Stimulated activated CD8-positive, alpha-beta memory T cell treated with anti-CD3 and anti-CD28 coated beads, Interleukin-7, amount 100 ng/mL, for 1 hour (primary cell): Measurements from ENCODE around the gene CLASP1.
"Not testable (repeated sequence)": the region's sequence is repeated elsewhere in the genome, so short reads cannot be mapped to it uniquely, and the experiment has no call there.

Experiments used
- DNase-seq, 2 donors: peaks; one replicate each; pipeline ENCODE4 v3.0.0-alpha.2; 2020; ENCODE audit warnings: low read depth in 2 of 2

CLASP1 gene

DNA sequence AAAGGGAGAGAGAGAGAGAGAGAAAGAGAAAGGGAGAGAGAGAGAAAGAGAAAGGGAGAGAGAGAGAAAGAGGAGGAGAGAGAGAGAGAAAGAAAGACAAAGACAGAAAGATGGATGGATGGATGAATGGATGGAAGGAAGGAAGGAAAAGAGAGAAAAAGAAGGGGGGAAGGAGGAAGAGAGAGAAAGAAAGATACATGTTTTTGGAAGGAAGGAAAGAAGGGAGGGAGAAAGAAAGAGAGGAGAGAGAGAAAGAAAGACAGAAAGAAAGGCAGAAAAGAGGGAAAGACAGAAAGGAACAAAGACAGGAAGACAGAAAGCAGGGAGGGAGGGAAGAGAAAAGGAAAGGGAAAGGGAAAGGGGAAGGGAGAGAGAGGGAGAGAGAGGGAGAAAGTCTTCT lies 67.0 kb downstream of the CLASP1 start:
- no peak for DNase-seq

DNA sequence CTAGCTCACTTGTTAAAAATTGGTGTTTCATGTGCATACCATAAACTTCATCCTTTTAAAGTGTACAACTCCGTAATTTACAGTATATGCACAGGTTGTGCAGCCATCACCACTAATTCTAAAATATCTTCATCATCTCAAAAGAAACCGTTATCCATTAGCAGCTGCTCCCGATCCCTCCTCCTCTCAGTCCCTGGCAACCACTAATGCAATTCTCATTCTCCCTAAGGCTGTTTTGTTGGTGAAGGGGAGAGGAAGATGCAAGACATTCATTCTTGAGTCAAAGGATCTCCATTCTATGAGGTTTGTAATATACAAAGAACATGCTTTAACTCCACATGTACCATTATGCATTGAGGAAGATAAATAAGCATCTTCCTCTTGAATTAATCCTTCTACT lies 70.0 kb downstream of the CLASP1 start:
- no peak for DNase-seq

DNA sequence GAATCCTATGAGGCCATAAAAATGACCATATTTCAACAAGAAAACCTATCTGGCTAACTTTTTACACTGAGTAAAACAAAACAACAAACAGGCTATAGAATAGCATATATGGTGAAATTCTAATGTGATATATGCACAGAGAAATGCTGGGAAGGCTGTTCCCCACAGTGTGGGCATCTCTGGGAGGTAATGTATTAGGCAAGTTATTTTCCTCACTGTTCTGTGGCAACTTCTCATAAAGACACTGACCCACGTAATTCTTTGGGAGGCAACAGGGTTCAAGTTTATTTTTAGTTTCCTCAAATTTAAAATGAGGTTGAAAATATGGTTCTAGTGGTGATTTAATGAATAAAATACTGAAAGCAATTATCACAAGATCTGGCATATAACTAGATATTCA lies 71.9 kb downstream of the CLASP1 start:
- DNase-seq: no peak

DNA sequence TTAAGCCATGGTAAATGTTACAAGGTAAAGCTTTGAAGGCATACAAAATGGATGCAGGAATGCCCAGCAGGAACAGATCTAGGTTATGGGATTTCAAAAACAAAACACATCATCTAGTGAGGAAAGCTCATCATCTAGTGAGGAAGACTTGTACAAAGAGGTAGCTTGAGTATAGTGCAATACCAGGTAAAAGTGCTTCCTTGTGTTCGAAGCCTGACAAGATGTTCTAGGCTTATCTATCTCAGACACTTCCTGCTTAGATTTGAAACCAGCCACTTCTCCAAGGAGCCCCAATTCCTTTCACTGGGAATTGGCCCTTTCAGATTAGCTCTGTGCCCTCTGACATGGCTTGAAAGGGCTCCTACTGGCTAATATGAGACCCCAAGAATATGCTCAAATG lies 73.0 kb downstream of the CLASP1 start:
- DNase-seq: no peak

DNA sequence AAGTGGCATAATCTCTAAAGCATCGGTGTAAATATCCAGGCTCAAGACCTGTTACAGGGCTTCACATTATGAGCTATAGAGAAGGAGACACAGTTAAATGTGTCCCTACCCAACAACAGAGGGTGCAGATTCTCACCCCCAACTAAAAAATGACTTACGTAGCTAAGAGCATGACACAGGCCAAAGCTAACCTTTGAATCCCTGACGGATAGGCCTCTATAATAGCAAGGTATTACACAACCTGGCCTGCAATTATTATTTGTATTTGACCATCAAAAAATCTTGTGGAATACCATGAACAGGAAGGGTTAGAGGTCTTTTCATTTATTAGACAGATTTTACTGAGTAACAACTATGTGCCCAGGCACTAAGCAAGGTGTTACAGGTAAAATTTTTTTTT lies 73.5 kb downstream of the CLASP1 start:
- no peak for DNase-seq

DNA sequence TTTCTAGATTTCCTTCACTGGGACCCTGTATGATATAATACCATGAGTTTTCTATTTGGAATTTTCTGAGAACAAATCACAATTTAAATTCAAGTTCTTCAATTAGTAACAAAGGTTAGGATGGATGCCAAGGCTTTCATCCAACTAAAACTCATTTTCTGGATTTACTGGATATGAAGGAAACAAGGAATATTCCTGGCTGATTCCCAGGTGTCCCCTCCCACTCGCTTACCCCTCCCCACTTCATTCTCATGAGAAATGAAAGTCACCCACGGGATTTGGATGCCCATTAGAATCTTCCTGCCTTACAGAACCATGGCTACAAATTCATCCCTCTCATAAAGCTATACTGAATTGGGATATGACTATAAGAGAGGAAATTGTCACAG lies 78.6 kb downstream of the CLASP1 start:
- DNase-seq: no peak

DNA sequence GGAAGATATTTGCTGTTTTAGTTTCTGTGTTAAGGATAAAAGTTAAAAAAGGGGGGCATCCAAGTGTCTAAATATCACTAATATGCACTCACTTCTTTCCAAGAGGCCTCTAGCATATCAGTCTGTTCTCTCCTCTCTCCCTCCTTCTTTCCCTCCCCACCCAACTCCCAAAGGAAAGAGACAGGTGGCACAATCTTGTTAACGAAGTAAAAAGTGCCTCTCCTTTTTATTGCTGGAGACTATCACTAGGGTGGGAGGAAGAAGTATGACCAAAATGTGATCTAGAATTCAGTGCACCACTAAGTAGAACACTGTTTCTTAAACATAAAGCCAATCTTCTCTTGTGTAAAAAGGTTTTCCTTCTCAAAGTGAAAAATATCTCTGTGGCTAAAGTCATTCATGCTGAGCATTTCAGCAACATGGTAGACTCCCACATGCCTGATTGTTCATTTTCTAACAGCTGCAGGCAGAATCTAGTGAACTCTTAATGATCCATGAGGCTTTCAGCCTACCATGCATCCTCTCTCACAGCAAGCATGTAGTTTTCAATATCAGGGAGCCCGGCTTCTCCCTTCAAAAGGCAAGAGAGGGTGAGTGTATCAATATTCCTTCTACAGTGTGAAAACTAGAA lies 79.1 kb downstream of the CLASP1 start:
- DNase-seq: no peak

DNA sequence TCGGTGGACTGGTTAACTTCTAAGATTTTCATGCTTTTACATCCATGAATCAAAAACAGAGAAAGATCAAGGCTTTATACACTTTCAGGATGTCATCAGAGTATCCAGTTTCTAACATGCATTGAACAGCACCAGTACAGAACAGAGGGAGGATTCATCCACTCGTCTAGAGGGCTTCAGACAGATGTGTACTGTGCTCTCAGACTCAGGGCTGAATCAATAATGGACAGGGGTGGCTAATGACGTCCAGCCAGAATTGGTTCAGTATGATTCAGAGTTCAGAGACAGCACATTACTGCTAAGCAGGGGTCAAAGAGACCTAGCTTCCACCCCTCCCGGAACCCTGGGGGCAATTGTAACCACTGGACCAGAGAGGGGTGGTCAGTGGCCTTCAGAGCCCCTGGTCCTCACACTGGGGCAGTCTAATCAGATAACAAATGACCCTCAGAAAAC lies 81.3 kb downstream of the CLASP1 start:
- DNase-seq: no peak

DNA sequence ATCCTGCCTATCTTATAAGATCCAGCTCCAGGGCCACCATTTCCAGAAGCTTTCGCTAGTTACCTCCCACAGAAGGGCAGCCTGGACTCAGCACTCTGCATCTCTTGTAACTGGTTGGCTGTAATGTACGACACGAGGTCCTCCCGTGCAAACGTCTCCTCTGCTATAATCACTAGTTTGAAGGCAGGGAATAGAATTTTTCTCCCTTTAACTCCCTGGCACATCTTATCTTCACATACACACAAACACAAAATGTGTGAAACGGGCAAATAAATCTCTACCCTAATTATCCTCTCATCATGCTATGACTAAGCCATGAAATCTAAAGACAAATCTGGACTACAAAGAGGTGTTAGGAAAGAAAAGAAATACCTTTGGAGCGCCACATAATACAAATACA lies 81.8 kb downstream of the CLASP1 start:
- DNase-seq: no peak

DNA sequence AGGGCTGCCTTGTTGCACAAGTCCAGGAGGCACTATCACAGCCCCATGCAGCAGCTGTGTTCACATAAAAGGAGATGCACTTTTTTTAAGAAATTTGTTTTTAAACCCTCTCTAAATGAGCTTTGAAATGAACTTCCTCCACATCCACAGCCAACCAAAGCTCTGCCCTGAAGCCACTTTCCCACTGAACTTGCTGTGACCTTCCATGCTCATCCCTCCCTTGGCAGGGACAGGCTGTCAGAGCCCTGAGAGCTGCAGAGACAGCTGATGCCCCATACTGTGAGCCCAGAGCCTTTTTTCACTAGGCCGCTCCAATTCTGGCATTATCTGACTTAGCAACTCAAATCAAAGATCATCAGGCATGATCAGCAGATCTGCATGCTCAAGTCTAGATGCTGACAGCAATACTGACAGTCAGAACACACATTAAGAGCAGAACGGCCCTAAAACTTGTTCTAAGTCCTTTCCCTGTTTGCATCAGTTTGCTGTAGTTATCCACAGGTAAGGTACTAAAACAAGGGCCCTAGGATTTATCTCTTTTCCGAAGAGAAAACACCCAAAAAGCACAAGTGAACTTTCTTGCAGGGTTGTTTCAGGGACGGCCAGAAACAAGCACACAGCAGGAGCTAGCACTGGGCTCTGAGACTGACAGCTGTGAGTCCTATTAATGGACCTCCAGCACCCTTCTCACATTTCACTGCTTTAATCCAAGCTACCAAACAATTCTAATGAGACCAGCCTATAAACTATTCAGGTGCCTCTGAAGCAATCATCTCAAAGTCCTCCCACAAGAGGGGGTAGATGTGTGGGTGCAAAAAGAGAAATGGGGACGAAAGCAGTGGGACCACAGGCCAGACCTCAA lies 83.6 kb downstream of the CLASP1 start:
- DNase-seq: no peak

DNA sequence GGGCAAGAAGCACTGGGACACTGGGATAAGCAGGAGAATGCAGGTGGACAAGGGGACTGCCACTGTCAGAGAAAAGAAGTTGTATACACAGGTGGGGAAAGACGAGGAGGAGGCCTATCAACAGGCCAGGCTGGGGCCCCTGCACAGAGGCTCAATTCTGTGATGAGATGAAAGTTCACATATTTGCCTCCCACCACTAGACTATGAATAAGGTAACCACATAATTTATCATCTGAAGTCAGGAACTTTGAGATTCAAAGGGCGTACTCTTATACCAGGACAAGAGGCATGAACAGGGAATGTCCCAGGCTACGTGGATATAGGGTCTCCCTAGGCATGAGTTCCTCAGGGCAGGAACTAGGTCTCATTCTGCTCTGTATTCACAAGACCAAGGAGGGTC lies 84.4 kb downstream of the CLASP1 start:
- DNase-seq: no peak

DNA sequence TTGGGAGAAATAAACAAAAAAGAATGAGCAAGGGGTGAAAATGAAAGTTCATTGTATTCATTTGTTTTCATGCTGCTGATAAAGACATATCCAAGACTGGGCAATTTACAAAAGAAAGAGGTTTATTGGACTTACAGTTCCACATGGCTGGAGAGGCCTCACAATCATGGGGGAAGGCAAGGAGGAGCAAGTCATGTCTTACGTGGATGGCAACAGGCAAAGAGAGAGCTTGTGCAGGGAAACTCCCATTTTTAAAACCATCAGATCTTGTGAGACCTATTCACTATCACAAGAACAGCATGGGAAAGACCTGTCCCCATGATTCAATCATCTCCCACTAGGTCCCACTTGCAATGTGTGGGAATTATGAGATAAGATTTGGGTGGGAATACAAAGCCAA lies 85.5 kb downstream of the CLASP1 start:
- DNase-seq: not testable (repeated sequence)

DNA sequence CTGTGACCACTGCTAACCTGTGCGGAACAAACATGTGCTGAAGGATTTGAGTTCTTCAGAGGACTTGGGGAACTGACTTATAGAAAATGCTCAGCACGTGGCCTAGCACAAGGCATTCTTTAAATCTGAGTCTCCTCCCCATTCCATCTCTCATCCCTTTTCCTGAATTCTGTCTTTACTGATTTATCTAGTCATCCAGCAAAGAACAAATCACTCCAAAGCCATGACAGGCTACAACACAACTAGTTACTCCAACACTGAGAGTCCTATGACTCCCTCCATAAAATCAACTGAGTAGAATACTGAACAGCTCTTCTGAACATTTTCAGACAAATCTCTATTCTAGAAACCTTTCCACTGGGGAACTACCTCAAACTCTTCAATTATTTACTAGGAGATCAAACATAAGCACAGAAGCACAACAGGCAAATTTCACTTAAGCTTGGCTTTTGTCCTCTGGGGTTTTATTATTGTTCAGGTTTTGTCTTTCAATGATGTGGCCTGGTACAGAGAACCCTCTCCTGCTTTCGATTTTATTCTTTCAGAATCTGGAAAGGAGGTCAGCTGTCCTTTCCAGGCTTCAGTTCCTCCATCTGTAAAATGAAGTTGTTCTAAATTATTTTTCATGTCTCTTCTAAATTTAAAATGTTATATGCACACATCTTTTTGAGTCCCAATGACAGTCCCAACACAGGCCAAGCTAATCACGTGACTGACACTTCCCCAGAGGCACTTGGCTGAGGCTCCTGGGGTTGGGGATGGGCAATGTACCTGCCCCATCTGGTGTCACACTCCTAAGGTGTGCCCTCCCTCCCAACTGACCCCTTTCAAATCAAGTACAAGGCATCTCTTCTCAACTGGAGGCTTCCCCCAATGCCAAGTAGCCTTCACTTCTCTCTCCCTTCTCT lies 86.7 kb downstream of the CLASP1 start:
- no peak for DNase-seq

DNA sequence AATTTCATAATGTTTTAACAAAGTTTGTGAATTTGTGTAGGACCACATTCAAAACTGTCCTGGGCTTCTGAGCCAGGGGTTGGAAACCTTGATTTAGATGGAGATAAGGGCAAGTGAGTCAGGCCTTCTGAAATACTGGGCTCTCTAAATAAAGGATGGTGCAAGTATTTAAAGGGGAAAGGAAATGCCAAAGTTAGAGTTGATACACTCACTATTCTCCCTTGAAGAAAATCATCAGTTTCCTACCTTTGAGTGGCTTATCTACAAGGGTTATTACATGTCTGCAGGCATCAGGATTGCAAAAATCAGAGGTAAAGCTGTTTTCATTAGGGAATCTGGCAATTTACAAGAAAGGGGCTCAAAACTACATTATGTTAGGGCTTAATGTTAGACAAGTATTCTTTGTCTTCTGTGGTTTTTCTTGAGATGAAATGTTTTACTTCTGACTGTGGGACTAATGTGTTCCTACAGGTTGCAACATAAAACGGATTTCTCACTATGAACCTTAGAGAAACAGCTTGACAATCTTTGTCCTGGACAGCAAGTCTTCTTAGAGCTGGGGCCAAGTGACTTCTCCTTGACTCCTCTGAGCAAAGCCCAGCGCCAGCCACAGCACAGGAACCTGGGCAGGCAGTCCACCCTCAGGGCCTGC lies 87.5 kb downstream of the CLASP1 start:
- DNase-seq: no peak

DNA sequence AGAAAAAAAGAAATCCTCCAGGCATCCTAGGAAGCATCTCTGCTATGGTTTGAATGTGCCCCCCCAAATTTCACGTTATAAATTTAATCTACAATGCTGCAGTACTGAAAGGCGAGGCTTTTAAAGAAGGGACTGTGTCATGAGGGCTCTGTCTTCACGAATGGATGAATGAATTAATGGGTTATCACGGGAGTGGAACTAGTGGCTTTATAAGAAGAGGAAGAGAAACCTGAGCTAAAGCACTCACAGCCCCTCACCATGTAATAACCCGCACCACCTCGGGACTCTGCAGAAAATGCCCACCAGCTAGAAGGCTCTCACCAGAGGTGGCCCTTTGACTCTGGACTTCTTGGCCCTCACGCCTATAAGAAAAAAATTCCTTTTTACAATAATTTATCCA lies 90.9 kb downstream of the CLASP1 start:
- DNase-seq: no peak

DNA sequence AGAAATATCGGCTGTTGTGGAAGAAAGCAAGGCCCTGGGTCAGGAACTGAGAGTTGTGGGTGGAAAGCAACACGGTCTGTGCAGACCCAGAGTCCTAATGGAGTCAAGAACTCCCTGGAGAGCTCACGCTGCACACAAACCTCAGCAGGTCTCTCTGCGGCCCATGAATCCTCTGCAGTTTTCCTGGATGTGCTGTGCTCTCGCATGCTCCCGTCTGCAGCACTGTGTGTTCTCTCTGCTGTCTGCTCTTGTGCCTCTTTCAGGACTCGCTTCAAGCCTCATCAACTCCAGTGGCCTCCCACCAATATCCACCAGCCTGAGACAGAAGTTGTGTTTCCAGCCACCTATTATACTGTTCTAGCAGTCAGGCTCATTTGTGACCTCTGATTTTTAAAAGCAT lies 94.3 kb downstream of the CLASP1 start:
- DNase-seq: no peak

DNA sequence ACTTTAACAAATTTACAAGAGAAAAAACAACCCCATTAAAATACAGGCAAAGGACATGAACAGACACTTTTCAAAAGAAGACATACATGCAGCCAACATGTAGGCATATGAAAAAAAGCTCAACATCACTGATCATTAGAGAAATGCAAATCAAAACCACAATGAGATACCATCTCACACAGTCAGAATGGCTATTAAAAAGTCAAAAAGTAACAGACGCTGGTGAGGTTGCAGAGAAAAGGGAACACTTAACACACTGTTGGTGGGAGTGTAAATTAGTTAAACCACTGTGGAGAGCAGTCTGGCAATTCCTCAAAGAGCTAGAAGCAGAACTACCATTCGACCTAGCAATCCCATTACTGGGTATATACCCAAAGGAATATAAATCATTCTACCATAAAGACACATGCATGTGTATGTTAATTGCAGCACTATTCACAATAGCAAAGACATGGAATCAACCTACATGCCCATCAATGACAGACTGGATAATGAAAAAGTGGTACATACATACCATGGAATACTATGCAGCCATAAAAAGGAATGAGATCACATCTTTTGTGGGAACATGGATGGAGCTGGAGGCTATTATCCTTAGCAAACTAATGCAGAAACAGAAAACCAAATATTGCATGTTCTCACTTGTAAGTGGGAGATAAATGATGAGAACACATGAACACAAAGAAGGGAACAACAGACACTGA lies 96.6 kb downstream of the CLASP1 start:
- DNase-seq: not testable (repeated sequence)

DNA sequence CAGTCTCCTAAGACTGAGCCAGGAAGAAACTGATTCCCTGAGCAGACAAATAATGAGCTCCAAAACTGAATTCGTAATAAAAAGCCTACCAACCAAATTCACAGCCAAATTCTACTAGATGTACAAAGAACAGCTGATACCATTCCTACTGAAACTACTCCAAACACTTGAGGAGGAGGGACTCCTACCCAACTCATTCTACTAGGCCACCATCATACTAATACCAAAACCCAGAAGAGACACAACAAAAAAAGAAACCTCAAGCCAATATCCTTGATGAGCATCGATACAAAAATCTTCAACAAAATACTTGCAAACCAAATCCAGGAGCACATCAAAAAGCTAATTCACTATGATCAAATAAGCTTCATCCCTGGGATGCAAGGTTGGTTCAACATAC lies 98.6 kb downstream of the CLASP1 start:
- DNase-seq: no peak

DNA sequence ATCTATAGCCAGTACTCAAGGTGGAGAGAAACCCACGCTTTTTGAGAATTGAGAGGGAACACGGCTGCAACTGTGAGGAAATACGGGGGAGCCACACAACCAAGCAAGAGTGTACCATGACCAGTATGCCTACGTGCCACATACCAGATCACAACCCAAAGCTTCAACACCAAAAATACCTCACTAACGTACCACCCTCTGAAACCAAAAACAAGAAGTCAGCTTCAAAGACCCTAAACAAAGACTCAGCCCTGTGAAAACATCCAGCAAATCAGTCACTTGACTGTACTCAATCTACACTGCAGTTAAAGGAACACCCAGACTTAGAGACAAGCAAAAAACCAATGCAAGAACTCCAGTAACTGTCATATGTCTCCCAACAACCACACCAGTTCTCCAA lies 101.6 kb downstream of the CLASP1 start:
- DNase-seq: no peak

DNA sequence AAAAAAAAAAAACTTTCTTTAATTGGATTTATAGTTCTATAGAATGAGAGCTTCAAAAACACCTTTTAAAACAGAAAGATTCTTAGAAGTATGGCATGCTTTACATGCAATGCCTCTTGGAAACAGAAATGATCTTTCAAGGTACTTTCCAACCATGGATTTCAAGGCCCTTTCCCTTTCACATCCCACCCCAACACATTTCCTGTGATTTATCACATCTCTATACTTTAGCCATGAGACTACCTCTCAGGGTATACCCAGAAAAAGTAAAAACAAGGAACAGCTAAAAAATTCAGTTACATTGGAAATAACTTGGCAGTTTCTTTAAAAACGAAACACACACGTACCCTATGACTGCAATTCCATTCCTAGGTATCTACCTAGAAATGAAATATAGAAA lies 103.3 kb downstream of the CLASP1 start:
- no peak for DNase-seq

DNA sequence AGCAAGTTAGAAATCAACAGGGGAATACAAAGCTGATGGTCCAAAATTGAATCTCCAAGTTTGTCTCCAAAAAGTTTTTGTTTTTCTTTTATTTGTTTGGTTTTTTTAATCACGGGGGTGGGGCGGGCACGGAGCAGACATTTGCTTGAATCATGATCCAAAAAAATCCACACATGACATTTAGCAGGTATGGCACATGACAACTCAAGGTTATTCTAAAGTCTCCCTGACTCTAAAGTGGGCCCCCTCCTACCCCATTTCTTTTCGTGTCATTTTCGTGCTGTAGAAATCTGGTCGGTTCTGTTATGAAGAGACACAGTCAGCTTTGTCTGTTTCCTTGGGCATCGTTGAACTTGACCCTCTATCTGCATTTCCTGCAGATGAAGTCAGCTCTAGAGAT lies 104.0 kb downstream of the CLASP1 start:
- DNase-seq: no peak
